ENCODE results near the gene GRHL1. TPM values are rescaled to one million over a fixed set of nuclear protein-coding genes. Genes with fewer than 3 reads are reported as not detected.
A peak's percentile ranks its signal among the peaks of the same experiment; 100 is the strongest.
"Not testable (repeated sequence)": the region's sequence is repeated elsewhere in the genome, so short reads cannot be mapped to it uniquely, and the experiment has no call there.

The GRHL1 gene
- total RNA-seq, 8 experiments from 2014 or later = 0.36 to 4.8 (median 2.9) TPM

DNA sequence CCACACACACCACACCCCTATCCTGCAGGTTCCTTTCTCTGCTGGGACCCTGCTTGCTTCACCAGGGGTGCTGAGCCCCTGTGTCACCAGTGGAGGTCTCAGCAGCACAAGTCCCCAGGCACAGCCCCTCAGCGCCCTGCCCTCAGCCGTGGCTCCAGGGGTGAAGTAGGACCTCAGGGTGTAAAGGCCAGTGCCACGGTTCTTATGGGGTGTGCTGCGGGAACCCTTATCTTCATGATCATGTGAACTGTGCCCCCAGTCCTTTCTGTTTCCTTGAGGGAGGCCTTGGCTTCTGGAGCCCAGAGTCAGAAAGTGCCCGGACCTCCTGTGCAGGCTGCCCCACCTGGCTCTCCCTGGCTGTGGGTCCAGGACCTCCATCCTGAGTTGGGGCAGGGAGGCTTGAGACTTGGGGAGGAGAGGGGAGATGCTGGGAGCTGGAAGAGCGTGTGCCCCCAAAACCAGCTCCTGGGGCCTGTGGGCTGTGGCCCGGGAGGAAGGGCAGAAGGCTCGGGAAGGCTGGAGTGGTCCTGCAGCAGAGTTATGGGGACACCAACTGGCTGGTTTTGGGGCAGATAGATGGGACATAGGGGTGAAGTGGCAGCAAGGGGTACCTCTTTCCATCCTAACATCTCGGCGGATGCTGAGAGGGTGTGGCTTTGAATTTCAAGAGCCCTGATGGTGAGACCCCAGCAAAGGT is 71.6 kb downstream of the GRHL1 start:
- in situ Hi-C loops (cut with MboI; ENCODE audit: low pct_unique_long_range_greater_than_20kb in 2 of 9, low sequenced_read_pairs in 9 of 9, unreplicated experiment in 9 of 9) = no loop called here
- Histone ChIP-seq H3K27ac (no peak overlapping the region), H3K4me1 (replicated peaks in 1 of 2) (peaks cover 4 to 6% of the 10 kb centered on the region in 2 donors), H3K4me3 (no peak overlapping the region)
- ATAC-seq (replicated peaks in 6 of 8) = peak in 5 of 8 experiments; percentile 26 to 61 (median 46)
- 71 to 100% (median 83%) methylated on average over 1 to 5 of the region's 10 CpGs; no CpG with 5 or more reads in 4 of the 10 experiments for WGBS, 10 experiments

DNA sequence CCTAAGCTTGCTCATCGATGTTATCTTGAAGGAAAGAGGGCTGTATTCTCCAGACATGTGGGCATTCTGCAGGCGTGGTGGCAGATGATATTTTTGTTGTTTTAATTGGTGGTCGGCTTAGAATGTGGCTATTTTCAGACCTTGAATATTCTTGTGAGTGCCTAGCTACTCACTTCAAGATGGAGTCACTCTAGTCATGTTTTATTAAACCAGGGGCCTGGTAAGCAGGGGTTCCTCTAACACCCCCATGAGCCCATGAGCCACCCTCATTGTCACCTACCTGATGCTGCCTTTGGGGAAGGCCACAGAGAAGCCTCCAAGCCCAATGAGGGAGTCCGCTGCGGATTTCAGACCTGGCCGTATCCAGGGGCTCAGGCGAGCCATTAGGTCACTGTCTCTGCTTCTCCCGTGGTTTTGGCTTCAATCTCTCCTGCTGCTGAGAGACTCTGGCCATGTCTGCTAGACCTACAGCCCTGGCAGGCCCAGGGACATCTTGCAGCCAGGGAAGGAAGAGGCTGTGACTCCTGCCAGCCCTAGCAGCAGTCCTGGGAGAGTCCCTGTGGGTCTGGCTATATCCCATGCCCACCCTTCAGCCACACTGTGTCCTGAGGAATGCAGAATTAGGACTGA is 75.6 kb downstream of the GRHL1 start:
- no peak for ATAC-seq (replicated peaks in 6 of 8)
- Histone ChIP-seq H3K27ac (no peak overlapping the region), H3K4me1 (replicated peaks in 1 of 2) (peaks cover 34% of the 10 kb centered on the region in 2 donors), H3K4me3 (no peak overlapping the region)
- WGBS, 10 experiments = 50 to 100% (median 80%) methylated on average over 1 to 8 of the region's 8 CpGs; no CpG with 5 or more reads in 3 of the 10 experiments
- in situ Hi-C loops (cut with MboI; ENCODE audit: low pct_unique_long_range_greater_than_20kb in 2 of 9, low sequenced_read_pairs in 9 of 9, unreplicated experiment in 9 of 9) = loop anchor here in 3 of 9 experiments (25.0 kb wide), 1 partner anchor 215 kb away; no protein-coding TSS in a partner anchor

- H3K4me3 ChIP-seq = no peak overlapping the region
- H3K4me1 ChIP-seq (replicated peaks in 1 of 2) = peaks cover 29 to 31% of the 10 kb centered on the region in 2 donors
- WGBS, 10 experiments = 90 to 100% (median 100%) methylated on average over 1 to 4 of the region's 16 CpGs; no CpG with 5 or more reads in 5 of the 10 experiments
- H3K27ac ChIP-seq = no peak overlapping the region
- ATAC-seq (replicated peaks in 6 of 8) = peak in 1 of 8 experiments; percentile 0
- in situ Hi-C loops (cut with MboI; ENCODE audit: low pct_unique_long_range_greater_than_20kb in 2 of 9, low sequenced_read_pairs in 9 of 9, unreplicated experiment in 9 of 9) = loop anchor here in 3 of 9 experiments (25.0 kb wide), 1 partner anchor 215 kb away; no protein-coding TSS in a partner anchor
These were observed 76.3 kb downstream of the GRHL1 start for GRCh38 chr2:10027660-10028330.

- peak; percentile 23 to 65 (median 54) for ATAC-seq (replicated peaks in 6 of 8)
- Histone ChIP-seq H3K4me1 (replicated peaks in 1 of 2) (peaks cover 28 to 30% of the 10 kb centered on the region in 2 donors), H3K27ac (peak overlapping the region in 1 of 2 donors; percentile 5), H3K4me3 (no peak overlapping the region)
- in situ Hi-C loops (cut with MboI; ENCODE audit: low pct_unique_long_range_greater_than_20kb in 2 of 9, low sequenced_read_pairs in 9 of 9, unreplicated experiment in 9 of 9) = loop anchor here in 3 of 9 experiments (25.0 kb wide), 1 partner anchor 216 kb away; no protein-coding TSS in a partner anchor
- 25 to 83% (median 58%) methylated on average over 1 to 7 of the region's 16 CpGs; no CpG with 5 or more reads in 4 of the 10 experiments for WGBS, 10 experiments
These were observed 77.0 kb downstream of the GRHL1 start for GRCh38 chr2:10028407-10028987.

- ATAC-seq (replicated peaks in 6 of 8) = peak; percentile 79 to 92 (median 82)
- peaks cover 28 to 30% of the 10 kb centered on the region in 2 donors for H3K4me1 ChIP-seq (replicated peaks in 1 of 2)
- in situ Hi-C loops (cut with MboI; ENCODE audit: low pct_unique_long_range_greater_than_20kb in 2 of 9, low sequenced_read_pairs in 9 of 9, unreplicated experiment in 9 of 9) = loop anchor here in 3 of 9 experiments (25.0 kb wide), 1 partner anchor 217 kb away; no protein-coding TSS in a partner anchor
- H3K27ac ChIP-seq = peak overlapping the region in 1 of 2 donors; percentile 5
- no peak overlapping the region for H3K4me3 ChIP-seq
- 0 to 71% (median 37%) methylated on average over 1 to 6 of the region's 26 CpGs; no CpG with 5 or more reads in 6 of the 10 experiments for WGBS, 10 experiments
These were observed 77.7 kb downstream of the GRHL1 start for GRCh38 chr2:10028988-10029874.

DNA sequence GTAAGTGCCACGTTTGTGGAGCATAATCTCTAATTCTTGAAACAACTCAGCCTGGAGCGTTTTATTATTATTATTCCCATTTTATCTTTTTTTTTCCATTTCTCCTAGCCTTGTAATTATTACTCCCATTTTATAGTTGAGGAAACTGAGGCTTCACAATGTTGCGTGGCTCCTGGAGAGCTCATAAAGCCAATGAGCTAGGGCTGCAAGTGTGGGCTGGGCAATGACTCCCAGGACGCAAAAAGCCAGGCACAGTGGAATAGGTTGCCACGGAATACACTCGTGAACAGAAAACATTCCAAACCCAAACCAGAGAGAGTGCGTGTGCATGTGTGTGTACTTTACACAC is 78.4 kb downstream of the GRHL1 start:
- no peak for ATAC-seq (replicated peaks in 6 of 8)
- Histone ChIP-seq H3K4me3 (no peak overlapping the region), H3K27ac (no peak overlapping the region), H3K4me1 (replicated peaks in 1 of 2) (peaks cover 28 to 30% of the 10 kb centered on the region in 2 donors)
- 22 to 100% (median 76%) methylated on average over 1 to 7 of the region's 7 CpGs; no CpG with 5 or more reads in 1 of the 10 experiments for WGBS, 10 experiments
- in situ Hi-C loops (cut with MboI; ENCODE audit: low pct_unique_long_range_greater_than_20kb in 2 of 9, low sequenced_read_pairs in 9 of 9, unreplicated experiment in 9 of 9) = loop anchor here in 3 of 9 experiments (25.0 kb wide), 1 partner anchor 218 kb away; no protein-coding TSS in a partner anchor

- H3K4me1 ChIP-seq (replicated peaks in 1 of 2) = peaks cover 28 to 30% of the 10 kb centered on the region in 2 donors
- in situ Hi-C loops (cut with MboI; ENCODE audit: low pct_unique_long_range_greater_than_20kb in 2 of 9, low sequenced_read_pairs in 9 of 9, unreplicated experiment in 9 of 9) = loop anchor here in 3 of 9 experiments (25.0 kb wide), 1 partner anchor 218 kb away; no protein-coding TSS in a partner anchor
- peak in 7 of 8 experiments; percentile 30 to 77 (median 35) for ATAC-seq (replicated peaks in 6 of 8)
- 4 to 86% (median 50%) methylated on average over 1 to 7 of the region's 9 CpGs; no CpG with 5 or more reads in 3 of the 10 experiments for WGBS, 10 experiments
- no peak overlapping the region for H3K4me3 ChIP-seq
- H3K27ac ChIP-seq = no peak overlapping the region
These were observed 78.8 kb downstream of the GRHL1 start for GRCh38 chr2:10030311-10030736.

GRCh38 chr2:10030798-10031197 is 79.3 kb downstream of the GRHL1 start:
- H3K4me1 ChIP-seq (replicated peaks in 1 of 2) = peaks cover 28 to 30% of the 10 kb centered on the region in 2 donors
- H3K27ac ChIP-seq; ATAC-seq (replicated peaks in 6 of 8); H3K4me3 ChIP-seq: not testable (repeated sequence)
- in situ Hi-C loops (cut with MboI; ENCODE audit: low pct_unique_long_range_greater_than_20kb in 2 of 9, low sequenced_read_pairs in 9 of 9, unreplicated experiment in 9 of 9) = loop anchor here in 3 of 9 experiments (25.0 kb wide), 1 partner anchor 218 kb away; no protein-coding TSS in a partner anchor
- whole genome bisulfite sequencing, 10 experiments = 67 to 100% (median 96%) methylated on average over 1 to 8 of the region's 8 CpGs; no CpG with 5 or more reads in 4 of the 10 experiments

- 40 to 100% (median 96%) methylated on average over 1 to 4 of the region's 20 CpGs; no CpG with 5 or more reads in 5 of the 10 experiments for WGBS, 10 experiments
- no peak overlapping the region for H3K4me3 ChIP-seq
- no peak for ATAC-seq (replicated peaks in 6 of 8)
- peaks cover 28 to 30% of the 10 kb centered on the region in 2 donors for H3K4me1 ChIP-seq (replicated peaks in 1 of 2)
- H3K27ac ChIP-seq = no peak overlapping the region
- in situ Hi-C loops (cut with MboI; ENCODE audit: low pct_unique_long_range_greater_than_20kb in 2 of 9, low sequenced_read_pairs in 9 of 9, unreplicated experiment in 9 of 9) = loop anchor here in 3 of 9 experiments (25.0 kb wide), 1 partner anchor 220 kb away; no protein-coding TSS in a partner anchor
These were observed 80.6 kb downstream of the GRHL1 start for GRCh38 chr2:10031886-10032745.

DNA sequence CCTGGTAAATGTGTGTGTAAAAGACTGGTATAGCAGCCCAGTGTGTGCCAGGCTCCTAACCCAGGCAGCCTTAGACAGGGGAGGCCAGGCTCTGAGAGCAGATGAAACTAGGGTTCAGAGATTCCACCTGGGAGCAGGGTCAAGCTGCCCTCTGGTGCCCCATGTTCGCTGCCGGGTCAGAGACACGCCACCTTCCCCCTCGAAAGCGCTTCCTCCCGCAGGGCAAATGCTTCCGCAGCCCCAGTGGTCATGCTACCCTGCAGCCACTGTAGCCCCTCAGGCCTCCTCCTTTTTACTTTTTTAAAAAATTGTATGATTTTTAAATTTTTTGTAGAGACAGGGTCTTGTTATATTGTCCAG is 81.2 kb downstream of the GRHL1 start:
- WGBS, 10 experiments = 81 to 100% (median 88%) methylated on average over 2 to 7 of the region's 7 CpGs; no CpG with 5 or more reads in 6 of the 10 experiments
- H3K4me1 ChIP-seq (replicated peaks in 1 of 2) = peaks cover 28 to 30% of the 10 kb centered on the region in 2 donors
- ATAC-seq (replicated peaks in 6 of 8) = no peak
- no peak overlapping the region for H3K27ac ChIP-seq
- in situ Hi-C loops (cut with MboI; ENCODE audit: low pct_unique_long_range_greater_than_20kb in 2 of 9, low sequenced_read_pairs in 9 of 9, unreplicated experiment in 9 of 9) = loop anchor here in 3 of 9 experiments (25.0 kb wide), 1 partner anchor 220 kb away; no protein-coding TSS in a partner anchor
- no peak overlapping the region for H3K4me3 ChIP-seq
